ENCODE measurements around the gene ZNF525.

- TF ChIP-seq CTCF (conservative IDR thresholded peaks at IDR 0.05 in 1 of 2, IDR thresholded peaks at IDR 0.05 in 1 of 2; ENCODE audit: extremely low read depth in 1 of 2, insufficient read depth in 1 of 2, low read depth in 1 of 2, low read length in 2 of 2) (no peak), EZH2 (IDR thresholded peaks at IDR 0.05; ENCODE audit: borderline replicate concordance, low read length) (no peak)
Measured at GRCh38 chr19:53394522-53394973, 29.0 kb downstream of the ZNF525 start.

All from mammary epithelial cell (primary cell).